MM.1S (cell line): Measurements from ENCODE around the gene VSIR.

Experiments
- CTCF ChIP-seq: fragments of 300-600 bp; sonication (generic); IDR thresholded peaks from 2 replicates; pipeline ENCODE4 v1.5.1; 2016; ENCODE audit warnings: antibody characterized with exemption, low read length, mixed read lengths
- EZH2phosphoT487 ChIP-seq: fragments of 300-600 bp; sonication (generic); IDR thresholded peaks from 2 replicates; pipeline ENCODE4 v1.6.1; 2018; ENCODE audit warnings: antibody characterized with exemption, low read length

DNA sequence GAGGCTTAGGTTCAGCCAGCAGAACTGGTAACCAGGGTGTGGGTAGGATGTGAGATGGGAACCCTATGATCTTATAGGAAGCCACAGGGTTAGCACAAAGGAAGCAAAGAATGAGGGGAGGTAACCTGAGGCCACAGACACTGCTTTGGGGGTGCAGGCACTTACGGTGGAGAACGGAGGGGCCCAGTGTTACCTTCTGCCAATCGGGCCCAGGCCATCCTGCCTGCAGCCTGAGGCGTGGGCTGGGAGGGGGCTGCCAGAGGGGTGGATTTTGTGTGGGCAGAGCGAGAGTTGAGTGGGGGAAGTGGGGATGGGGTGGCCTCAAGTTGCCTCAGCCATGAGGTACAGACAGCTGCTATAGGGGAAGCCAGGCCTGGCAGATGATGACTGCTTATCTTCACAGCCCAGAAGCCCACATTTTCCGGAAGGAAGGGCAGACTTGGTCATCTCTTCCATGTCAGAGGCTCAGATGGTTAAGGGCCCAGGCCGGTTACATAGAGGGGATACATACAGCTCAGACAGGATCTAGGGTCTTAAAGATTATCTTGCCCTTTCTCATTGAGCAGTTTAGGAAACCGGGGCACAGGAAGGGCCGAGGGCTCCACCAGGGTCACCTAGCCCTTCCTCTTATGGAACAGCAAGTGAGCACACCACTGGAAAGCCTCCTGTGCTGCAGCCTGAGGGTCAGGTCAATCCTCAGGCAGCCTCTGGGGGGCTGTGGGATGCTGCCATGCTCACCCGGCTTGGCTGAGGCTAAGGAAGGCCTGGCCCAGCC is 24.4 kb upstream of the VSIR start:
- TF ChIP-seq CTCF = no peak
- no peak for TF ChIP-seq EZH2phosphoT487
